GM19372 (cell line): ENCODE results near the gene SMIM11.

Experiments used
- ATAC-seq: cut with Tn5 transposase; IDR thresholded peaks from one replicate; pipeline ENCODE4 v1.9.1; 2021; ENCODE audit warnings: mild to moderate bottlenecking, low read depth, moderate library complexity; ENCODE audit not compliant: unreplicated experiment

Gene SMIM11

GRCh38 chr21:34374940-34375618 is at the start of gene SMIM11:
Gene SMIM11, plus strand, starts transcription at chr21:34375507. Its CDS starts 3,998 bp downstream, at chr21:34379505.
- ATAC-seq: peak; percentile 98

- ATAC-seq: no peak
Observed at GRCh38 chr21:34330055-34330454, 45.3 kb upstream of the SMIM11 start.

GRCh38 chr21:34331726-34332125 is 43.6 kb upstream of the SMIM11 start:
- ATAC-seq: no peak

GRCh38 chr21:34332347-34332746 is 43.0 kb upstream of the SMIM11 start:
- no peak for ATAC-seq

GRCh38 chr21:34333121-34333739 is 42.1 kb upstream of the SMIM11 start:
- no peak for ATAC-seq

GRCh38 chr21:34335316-34335715 is 40.0 kb upstream of the SMIM11 start:
- ATAC-seq: no peak

- no peak for ATAC-seq
Observed at GRCh38 chr21:34336245-34336644, 39.1 kb upstream of the SMIM11 start.

- ATAC-seq: no peak
Observed at GRCh38 chr21:34336756-34337391, 38.4 kb upstream of the SMIM11 start.

GRCh38 chr21:34337741-34338140 is 37.6 kb upstream of the SMIM11 start:
- ATAC-seq: no peak

- ATAC-seq: no peak
Observed at GRCh38 chr21:34338226-34338625, 37.1 kb upstream of the SMIM11 start.

- ATAC-seq: no peak
Observed at GRCh38 chr21:34340061-34340460, 35.2 kb upstream of the SMIM11 start.

- no peak for ATAC-seq
Observed at GRCh38 chr21:34342476-34342875, 32.8 kb upstream of the SMIM11 start.

- no peak for ATAC-seq
Observed at GRCh38 chr21:34343347-34343746, 32.0 kb upstream of the SMIM11 start.

GRCh38 chr21:34343838-34344381 is 31.4 kb upstream of the SMIM11 start:
- ATAC-seq: no peak

- no peak for ATAC-seq
Observed at GRCh38 chr21:34344584-34344983, 30.7 kb upstream of the SMIM11 start.

GRCh38 chr21:34345091-34345871 is 30.0 kb upstream of the SMIM11 start:
- no peak for ATAC-seq

GRCh38 chr21:34345892-34346291 is 29.4 kb upstream of the SMIM11 start:
- ATAC-seq: no peak

- no peak for ATAC-seq
Observed at GRCh38 chr21:34348890-34349519, 26.3 kb upstream of the SMIM11 start.

- no peak for ATAC-seq
Observed at GRCh38 chr21:34351786-34352241, 23.5 kb upstream of the SMIM11 start.

- ATAC-seq: no peak
Observed at GRCh38 chr21:34352556-34352955, 22.8 kb upstream of the SMIM11 start.
